Stimulated activated CD8-positive, alpha-beta memory T cell treated with anti-CD3 and anti-CD28 coated beads, Interleukin-4, amount 100 ng/mL, for 4 hours (primary cell): ENCODE data around the gene RPL6.
"Not testable (repeated sequence)": the region's sequence is repeated elsewhere in the genome, so short reads cannot be mapped to it uniquely, and the experiment has no call there.

Experiments
- DNase-seq, 2 donors: peaks; one replicate each; pipeline ENCODE4 v3.0.0-alpha.2; 2020; ENCODE audit warnings: low read depth in 2 of 2, low spot score in 1 of 2

The RPL6 gene

DNA sequence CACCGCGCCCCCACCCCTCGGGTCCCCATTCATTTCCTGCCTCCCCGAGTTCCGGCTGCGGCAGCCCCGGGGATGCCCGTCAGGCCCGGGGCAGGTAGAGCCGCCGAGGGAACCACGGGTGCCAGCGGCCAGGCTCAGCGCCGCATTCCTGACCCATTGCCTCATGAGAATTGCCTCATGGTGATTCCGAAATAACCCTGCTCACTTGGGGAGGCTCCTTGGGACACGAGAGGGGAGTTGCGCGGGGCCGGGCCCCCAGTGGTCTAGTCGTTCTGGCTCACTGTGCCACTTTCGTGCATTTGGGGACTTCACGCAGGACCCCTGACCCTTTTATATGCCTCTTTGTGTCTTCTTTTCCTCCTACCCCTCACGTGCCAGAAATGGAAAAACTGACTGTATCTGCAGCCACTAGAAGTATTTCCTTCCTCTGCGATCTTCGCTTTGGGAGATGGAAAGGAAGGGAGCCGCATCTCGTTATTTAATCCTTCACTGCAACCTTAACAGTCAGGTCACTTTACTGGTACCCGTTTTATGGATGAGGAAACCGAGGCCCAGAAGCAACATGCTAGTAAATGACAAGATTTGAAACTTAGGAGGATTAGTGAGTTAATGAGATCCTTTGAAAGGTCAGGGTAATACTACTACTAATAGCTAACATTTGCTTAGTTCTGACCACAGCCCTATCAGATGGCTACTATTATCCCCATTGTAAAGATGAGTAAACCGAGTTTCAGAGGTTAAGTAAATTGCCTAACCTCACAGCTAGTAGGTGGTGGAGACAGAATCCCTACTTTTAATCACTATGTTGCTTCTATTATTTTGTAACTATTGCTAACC is 10.1 kb upstream of the RPL6 start:
- DNase-seq = no peak

DNA sequence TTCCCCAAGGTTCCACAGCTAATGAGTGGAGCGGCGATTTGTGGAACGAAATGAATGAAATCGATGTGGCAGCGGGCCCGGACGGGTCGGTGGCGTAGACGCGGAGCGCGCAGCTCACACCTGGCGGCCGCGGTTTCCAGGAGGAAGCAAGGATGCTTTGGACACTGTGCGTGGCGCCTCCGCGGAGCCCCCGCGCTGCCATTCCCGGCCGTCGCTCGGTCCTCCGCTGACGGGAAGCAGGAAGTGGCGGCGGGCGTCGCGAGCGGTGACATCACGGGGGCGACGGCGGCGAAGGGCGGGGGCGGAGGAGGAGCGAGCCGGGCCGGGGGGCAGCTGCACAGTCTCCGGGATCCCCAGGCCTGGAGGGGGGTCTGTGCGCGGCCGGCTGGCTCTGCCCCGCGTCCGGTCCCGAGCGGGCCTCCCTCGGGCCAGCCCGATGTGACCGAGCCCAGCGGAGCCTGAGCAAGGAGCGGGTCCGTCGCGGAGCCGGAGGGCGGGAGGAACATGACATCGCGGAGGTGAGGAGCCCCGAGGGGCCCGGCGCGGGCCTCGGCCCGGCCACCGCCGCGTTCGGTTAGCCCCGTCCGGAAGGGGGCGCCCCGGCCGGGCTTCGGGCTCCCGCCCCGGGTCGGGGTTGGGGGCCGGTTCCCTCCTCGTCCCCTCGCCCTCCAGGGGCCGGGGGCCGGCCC is 9.3 kb upstream of the RPL6 start, which contains the start of gene PTPN11:
TSS of gene PTPN11 (plus strand) at position 340 of the 689 bp plus-strand sequence. CDS start at position 505, 165 bp downstream.
- DNase-seq = peak; percentile 79 to 81

DNA sequence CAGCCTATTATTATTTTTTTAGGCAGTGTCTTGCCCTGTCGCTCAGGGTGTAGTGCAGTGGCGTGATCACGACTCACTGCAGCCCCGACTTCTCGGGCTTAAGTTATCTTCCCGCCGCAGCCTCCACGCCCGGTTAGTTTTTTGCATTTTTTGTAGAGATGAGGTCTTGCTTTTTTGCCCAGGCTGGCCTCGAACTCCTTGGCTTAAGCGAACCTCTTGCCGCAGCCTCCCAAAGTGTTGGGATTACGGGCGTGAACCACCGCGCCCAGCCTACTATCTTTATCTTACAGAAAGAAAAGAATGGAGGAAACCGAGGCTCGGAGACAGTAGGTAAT is 8.8 kb upstream of the RPL6 start:
- no peak for DNase-seq

DNA sequence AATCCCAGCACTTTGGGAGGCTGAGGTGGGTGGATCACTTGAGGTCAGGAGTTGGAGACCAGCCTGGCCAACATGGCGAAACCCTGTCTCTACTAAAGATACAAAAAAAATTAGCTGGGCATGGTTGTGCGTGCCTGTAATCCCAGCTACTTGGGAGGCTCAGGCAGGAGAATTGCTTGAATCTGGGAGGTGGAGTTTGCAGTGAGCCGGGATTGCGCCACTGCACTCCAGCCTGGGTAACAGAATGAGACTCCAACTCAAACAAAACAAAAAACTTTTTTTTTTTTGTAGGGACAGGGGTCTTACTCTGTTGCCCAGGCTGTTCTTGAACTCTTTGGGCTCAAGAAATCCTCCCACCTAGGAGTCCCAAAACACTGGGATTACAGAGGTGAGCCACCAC is 6.1 kb upstream of the RPL6 start:
- not testable (repeated sequence) for DNase-seq

DNA sequence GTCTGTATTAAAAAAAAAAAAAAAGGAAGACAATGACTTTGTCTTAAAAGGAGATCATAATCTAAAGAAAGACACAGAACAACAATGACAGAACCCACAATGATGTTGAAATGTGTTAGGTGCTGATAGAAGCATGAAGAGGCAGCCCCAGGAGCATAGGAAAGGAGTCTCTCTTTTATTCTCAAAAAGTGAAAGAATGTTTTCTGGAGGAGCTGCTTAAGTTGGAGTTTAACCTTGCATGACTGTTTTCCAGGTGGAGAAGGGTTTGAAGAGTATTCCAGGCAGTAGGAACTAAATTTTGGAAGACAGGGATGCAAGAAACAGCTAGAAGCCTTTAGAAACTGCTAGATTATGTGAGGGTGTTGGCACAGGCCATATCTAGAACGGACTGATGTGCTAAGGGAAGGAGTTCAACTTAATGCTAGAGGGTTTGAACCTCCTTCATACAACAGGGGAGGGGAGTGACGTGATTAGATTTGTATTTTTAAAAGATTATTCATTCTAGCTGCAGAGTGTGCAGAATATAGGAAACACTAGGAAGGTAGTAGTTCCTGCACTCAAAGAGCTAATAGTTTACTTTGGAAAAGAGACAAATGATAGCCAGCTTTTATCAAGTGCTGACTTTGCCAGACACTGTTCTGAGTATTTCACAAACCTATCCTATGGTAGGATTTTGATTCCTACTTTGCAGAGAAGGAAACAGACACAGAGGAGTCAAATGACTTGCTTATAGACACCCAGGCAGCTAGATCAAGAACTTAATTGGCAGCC is 4.6 kb upstream of the RPL6 start:
- DNase-seq = no peak

DNA sequence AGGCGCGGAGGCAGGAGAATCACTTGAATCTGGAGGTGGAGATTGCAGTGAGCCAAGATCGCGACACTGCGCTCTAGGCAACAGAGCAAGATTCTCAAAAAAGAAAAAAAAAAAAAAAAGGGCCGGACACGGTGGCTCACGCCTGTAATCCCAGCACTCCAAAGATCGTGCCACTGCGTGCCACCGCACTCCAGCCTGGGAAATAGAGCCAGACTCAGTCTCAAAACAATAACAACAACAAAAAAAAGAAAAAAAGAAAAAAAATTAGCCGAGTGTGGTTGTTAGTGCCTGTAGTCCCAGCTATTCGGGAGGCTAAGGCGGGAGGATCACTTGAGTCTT is 470 bp upstream of the RPL6 start:
- no peak for DNase-seq

DNA sequence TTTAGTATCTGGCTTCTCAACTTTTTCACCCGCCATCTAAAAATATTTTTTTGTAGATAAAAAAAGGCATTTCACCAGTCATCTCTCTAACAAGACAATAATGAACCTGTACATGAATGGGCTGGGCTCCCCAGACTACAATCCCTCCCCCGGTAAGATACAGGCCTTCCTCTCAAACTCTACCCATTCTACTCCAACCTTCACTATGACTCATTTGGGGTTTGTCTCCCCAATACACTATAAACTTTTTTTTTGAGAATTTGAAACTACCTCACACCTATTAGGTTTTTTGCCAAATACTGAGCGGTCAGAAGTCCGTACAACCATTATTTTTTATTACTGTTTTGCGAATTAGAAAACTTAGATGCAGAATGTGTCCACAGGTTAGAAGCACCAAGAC is 784 bp downstream of the RPL6 start:
- DNase-seq = no peak

DNA sequence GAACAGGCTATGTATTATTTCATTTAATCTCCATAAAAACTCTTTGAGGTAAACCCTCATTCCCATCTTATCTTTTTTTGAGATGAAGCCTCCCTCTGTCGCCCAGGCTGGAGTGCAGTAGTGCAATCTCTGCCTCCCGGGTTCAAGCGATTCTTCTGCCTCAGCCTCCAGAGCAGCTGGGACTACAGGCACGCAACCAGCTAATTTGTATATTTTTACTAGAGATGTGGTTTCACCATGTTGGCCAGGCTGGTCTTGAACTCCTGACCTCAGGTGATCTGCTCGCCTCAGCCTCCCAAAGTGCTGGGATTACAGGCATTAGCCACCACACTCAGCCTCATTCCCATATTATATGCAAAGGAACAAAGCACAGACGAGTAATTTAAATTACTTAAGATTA is 1.7 kb downstream of the RPL6 start:
- not testable (repeated sequence) for DNase-seq

DNA sequence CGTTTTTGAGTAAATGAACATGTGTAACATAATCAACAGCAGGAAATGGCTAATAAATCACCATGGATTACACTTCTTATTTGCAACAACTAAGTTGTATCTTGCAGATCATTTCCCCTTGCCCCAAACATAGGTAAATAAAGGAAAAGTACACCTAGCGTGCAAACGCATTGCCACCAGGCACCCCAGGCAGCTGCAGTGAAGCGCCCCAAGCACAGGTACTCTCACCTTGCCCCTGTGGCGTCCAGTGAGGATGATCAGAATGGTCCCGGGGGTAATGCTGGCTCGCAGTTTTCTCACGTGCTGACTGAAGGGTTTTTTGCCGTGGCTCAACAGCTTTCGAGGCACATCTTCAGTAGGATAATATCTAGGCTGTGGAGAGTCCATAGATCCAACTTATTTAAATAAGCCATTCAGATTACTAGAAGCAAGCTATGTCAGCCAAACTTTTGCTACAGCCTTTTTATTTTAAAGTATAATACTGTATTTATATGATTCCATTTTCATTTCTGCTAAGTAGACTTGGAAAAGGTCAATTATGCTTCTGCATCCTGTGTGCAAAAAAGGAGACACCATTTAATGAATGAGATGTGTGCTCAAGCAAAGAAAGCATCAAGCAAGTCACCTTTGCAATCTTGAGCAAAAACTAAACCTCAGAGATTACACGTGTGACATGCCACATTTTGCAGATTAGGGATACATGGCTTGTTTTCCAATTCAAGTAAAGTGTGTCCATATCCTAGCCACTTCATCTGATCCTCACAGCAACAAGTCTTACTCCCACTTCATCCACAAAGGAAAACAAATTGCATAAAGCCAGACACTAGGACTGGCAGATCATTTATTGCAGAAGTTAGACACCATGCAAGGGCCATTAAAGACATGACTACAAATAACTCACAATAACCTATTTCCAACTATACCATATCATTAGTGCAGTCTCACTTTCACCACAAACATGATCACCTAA is 2.6 kb downstream of the RPL6 start:
- DNase-seq = no peak

DNA sequence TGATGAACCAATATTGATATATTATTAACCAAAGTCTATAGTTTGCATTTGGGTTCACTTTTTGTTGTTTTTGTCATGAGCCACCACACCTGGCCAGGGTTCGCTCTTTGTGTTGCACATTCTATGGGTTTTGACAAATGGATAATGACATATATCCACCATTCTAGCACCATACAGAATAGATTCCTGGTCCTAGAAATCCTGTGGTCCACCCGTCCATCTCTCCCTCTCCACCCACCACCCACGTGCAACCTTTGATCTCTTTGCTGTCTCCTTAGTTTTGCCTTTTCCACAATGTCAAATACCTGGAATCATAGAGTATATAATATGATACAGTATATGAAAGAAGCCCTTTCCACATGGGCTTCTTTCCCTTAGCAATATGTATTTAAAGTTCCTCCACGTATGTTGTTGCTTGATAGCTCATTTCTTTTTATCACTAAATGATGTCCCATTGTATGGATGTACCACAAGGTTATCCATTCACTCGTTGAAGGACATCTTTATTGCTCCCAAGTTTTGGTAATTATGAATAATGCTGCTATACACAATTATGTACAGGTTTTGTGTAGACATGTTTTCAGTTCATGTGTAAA is 7.4 kb downstream of the RPL6 start:
- no peak for DNase-seq

DNA sequence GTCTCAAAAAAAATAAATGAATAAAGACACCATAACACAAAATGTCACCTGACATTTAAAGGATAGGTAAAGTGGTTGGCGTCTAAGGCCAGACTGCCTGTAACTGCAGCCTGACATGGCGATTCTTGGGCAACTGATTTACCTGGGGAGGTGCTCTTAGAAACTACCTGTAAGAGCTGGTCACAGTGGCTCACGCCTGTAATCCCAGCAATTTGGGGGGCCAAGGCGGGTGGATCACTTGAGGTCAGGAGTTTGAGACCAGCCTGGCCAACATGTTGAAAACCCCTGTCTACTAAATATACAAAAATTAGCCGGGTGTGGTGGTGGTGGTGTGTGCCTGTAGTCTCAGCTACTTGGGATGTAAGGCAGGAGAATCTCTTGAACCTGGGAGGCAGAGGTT is 8.4 kb downstream of the RPL6 start:
- DNase-seq = no peak

DNA sequence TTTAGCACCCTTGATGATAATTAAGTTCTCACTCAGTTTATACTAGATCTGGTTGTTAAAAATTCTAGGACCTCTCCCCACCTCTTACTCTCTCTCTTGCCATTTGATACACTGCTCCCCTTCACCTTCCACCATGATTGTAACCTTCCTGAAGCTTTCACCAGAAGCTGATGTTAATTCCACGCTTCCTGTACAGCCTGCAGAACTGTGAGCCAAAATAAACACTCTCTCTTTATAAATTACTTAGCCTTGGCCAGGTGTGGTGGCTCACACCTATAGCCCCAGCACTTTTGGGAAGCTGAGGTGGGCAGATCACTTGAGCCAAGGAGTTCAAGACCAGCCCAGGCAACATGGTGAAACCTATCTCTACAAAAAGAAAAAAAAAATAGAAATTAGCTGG is 16.1 kb downstream of the RPL6 start:
- DNase-seq = no peak

DNA sequence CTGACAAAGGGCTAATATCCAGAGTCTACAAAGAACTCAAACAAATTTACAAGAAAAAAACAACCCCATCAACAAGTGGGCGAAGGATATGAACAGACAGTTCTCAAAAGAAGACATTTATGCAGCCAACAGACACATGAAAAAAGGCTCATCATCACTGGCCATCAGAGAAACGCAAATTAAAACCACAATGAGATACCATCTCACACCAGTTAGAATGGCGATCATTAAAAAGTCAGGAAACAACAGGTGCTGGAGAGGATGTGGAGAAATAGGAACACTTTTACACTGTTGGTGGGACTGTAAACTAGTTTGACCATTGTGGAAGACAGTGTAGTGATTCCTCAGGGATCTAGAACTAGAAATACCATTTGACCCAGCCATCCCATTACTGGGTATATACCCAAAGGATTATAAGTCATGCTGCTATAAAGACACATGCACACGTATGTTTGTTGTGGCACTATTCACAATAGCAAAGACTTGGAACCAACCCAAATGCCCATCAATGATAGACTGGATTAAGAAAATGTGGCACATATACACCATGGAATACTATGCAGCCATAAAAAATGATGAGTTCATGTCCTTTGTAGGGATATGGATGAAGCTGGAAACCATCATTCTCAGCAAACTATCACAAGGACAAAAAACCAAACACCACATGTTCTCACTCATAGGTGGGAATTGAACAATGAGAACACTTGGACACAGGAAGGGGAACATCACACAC is 19.3 kb downstream of the RPL6 start:
- not testable (repeated sequence) for DNase-seq

DNA sequence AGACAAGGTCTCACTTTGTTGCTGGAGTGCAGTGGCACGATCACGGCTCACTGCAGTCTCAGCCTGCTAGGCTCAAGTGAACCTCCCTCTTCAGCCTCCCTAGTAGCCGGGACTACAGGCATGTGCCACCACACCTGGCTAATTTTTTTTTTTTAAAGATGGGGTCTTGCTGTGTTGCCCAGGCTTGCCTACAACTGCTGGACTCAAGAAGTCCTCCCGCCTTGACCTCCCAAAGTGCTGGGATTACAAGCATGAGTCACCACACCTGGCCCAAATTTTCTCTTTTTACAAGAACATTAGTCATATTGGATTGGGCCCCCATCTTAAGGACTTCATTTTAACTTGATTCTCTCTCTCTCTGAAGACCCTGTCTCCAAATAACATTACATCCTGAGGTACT is 20.2 kb downstream of the RPL6 start:
- no peak for DNase-seq

DNA sequence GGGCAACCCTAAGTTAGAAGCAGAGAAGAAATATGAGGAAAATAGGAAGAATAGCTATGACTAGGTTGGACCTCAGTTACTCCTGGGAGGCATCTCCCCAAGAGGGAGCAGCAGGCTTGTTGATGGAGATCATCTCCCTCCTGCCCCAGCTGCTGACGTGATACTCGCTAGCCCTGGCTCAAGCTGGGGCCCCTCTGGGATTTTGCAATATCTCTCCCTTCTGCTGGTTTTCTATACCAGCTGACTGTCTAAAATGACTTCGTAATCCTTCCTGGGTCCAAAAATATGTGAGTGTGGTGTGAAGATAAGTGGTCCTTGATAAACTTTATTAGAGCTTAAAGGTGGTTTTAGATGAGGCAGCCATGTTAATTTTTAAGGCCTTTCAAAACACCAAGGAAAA is 22.7 kb downstream of the RPL6 start:
- no peak for DNase-seq

DNA sequence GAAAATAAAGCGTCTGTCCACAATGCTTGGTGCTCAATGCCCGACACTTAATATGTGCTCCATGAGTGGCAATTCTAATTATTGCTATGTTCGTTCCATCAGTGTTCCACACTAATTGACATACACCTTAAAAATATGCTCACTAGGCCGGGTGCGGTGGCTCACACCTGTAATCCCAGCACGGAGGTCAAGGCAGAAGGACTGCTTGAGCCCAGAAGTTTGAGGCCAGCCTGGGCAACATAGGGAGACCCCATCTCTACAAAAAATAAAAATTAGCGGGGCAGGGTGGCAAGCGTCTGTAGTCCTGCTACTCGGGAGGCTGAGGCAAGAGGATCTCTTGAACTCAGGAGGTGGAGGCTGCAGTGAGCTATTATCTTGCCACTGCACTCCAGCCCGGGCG is 26.5 kb downstream of the RPL6 start:
- no peak for DNase-seq

DNA sequence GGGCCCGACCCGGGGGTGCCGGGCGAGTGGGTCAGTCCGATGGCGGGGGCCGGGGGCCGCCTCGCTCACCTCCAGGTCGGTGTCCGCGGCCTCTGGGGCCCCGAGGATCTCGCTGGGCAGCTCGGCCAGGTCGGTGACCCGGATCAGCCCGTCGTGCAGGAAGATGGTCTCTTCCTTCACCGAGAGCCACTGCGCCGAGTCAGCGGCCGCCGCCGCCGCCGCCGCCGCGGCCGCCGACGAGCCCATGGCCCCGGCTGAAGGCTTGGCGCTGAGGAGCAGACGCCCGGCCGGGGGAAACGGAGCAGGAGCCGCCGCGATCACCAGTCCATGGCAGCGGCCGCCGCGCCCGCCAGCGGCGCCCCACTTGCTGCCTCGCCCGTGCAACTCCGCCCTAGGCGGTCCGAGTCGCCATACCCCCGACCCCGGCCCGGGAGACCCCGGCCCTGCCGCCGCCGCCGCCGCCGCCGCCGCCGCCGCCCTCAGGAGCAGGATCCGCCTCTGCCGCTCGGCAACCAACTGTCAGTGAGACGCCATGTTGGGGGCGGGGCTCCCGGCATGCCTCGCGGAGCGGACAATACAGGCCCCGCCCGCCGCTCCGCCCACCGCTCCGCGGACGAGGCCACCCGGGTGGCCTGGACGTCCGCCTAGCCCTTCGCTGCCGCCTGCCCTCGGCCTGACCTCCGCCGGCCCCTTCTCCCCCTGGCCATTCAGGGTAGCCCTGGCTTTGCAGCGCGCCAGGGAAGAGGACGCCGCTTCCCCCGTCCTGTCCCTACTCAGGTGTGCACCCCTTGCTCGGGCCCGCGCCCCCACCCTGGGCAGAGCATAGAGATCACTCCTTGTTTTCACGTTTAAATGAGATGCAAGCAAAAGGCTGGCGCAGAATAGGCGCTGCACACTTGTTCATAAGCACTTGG is 27.3 kb downstream of the RPL6 start, which contains the start of gene HECTD4:
TSS of gene HECTD4 (minus strand) at position 549 of the 914 bp plus-strand sequence. CDS start at position 246, 303 bp downstream.
- peak; percentile 83 to 87 for DNase-seq

DNA sequence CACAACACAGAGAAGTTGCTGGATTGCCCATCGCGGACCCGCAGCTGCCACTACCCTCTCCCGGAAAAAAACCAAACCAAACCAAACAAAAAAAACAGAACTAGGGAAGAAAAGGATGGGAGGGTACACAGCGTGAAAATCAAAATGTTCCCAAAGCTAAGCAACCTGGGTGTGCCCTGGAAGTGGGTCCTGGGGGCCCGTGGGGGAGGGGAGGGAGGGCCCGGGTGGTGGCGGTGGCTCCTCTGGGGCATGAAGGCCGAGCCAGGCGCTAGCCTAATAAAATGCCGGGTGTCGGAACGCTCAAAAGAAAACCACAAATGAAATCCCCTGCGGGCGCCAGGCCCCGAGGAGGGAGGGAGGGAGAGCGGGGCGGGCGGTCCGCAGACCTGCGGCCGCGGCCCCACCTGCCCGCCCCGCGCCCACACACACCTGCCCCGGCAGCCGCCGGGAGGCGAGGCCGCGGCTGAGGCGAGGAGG is 28.0 kb downstream of the RPL6 start:
- peak in 1 of 2 donors; percentile 12 for DNase-seq
